ENCODE results near the gene PRKAA2.

DNA sequence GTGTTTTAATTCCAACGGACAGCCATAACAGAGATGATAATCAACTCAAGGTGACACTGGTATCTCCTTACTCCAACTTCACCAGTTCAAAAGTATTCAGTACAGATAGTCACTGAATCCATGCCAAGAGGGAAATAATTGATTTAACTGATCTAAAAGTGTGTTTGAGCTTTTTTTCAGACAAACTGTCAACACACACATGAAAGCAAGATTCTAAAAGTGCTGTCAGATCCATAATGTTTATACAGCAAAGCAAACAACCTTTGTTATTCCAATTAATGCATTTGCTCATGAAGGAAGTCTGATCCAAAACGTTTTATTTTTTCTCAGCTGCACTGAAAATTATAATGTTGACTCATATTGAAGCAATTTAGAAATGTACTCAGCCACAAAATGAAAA is 5.9 kb upstream of the PRKAA2 start:
- TF ChIP-seq, protein P1, sequence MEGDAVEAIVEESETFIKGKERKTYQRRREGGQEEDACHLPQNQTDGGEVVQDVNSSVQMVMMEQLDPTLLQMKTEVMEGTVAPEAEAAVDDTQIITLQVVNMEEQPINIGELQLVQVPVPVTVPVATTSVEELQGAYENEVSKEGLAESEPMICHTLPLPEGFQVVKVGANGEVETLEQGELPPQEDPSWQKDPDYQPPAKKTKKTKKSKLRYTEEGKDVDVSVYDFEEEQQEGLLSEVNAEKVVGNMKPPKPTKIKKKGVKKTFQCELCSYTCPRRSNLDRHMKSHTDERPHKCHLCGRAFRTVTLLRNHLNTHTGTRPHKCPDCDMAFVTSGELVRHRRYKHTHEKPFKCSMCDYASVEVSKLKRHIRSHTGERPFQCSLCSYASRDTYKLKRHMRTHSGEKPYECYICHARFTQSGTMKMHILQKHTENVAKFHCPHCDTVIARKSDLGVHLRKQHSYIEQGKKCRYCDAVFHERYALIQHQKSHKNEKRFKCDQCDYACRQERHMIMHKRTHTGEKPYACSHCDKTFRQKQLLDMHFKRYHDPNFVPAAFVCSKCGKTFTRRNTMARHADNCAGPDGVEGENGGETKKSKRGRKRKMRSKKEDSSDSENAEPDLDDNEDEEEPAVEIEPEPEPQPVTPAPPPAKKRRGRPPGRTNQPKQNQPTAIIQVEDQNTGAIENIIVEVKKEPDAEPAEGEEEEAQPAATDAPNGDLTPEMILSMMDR (IDR thresholded peaks at IDR 0.05) = no peak
- TF ChIP-seq POLR2AphosphoS5 (IDR thresholded peaks at IDR 0.05; ENCODE audit: low read depth, low read length) = no peak
- TF ChIP-seq, protein P2, sequence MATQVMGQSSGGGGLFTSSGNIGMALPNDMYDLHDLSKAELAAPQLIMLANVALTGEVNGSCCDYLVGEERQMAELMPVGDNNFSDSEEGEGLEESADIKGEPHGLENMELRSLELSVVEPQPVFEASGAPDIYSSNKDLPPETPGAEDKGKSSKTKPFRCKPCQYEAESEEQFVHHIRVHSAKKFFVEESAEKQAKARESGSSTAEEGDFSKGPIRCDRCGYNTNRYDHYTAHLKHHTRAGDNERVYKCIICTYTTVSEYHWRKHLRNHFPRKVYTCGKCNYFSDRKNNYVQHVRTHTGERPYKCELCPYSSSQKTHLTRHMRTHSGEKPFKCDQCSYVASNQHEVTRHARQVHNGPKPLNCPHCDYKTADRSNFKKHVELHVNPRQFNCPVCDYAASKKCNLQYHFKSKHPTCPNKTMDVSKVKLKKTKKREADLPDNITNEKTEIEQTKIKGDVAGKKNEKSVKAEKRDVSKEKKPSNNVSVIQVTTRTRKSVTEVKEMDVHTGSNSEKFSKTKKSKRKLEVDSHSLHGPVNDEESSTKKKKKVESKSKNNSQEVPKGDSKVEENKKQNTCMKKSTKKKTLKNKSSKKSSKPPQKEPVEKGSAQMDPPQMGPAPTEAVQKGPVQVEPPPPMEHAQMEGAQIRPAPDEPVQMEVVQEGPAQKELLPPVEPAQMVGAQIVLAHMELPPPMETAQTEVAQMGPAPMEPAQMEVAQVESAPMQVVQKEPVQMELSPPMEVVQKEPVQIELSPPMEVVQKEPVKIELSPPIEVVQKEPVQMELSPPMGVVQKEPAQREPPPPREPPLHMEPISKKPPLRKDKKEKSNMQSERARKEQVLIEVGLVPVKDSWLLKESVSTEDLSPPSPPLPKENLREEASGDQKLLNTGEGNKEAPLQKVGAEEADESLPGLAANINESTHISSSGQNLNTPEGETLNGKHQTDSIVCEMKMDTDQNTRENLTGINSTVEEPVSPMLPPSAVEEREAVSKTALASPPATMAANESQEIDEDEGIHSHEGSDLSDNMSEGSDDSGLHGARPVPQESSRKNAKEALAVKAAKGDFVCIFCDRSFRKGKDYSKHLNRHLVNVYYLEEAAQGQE (IDR thresholded peaks at IDR 0.05; ENCODE audit: insufficient read depth in 1 of 2, low read depth in 2 of 2, low read length in 1 of 2) = no peak
- TF ChIP-seq TCF7L2 (IDR thresholded peaks at IDR 0.05; ENCODE audit: low read depth, low read length) = no peak
- no peak for TF ChIP-seq SIN3A (IDR thresholded peaks at IDR 0.05; ENCODE audit: borderline replicate concordance, insufficient read depth, low read depth, low read length)

Measured in Panc1 (cell line).